Activated CD8-positive, alpha-beta memory T cell treated with anti-CD3 and anti-CD28 coated beads for 48 hours (primary cell): ENCODE data around the gene METTL6.
"Not testable (repeated sequence)": the region's sequence is repeated elsewhere in the genome, so short reads cannot be mapped to it uniquely, and the experiment has no call there.

Source experiments
- DNase-seq, 3 experiments: peaks; one replicate each; pipeline ENCODE4 v3.0.0-alpha.2; 2020; ENCODE audit warnings: low read depth in 2 of 3, low spot score in 2 of 3

METTL6 gene

GRCh38 chr3:15427182-15427880, at the start of gene METTL6, which contains the start of gene EAF1:
Gene METTL6 (minus strand): TSS chr3:15427544. CDS start chr3:15426511, 1,033 bp downstream.
Gene EAF1 (plus strand): TSS chr3:15427598. CDS start chr3:15427780, 182 bp downstream.
- DNase-seq, result peak; percentile 67 to 73 (median 71)

- DNase-seq, result no peak
Observed at GRCh38 chr3:15476378-15476777, 49.0 kb upstream of the METTL6 start.

- no peak for DNase-seq
Observed at GRCh38 chr3:15475161-15475560, 47.8 kb upstream of the METTL6 start.

GRCh38 chr3:15471861-15472260, 44.5 kb upstream of the METTL6 start:
- DNase-seq, result no peak

GRCh38 chr3:15470849-15471248, 43.5 kb upstream of the METTL6 start:
- no peak for DNase-seq

- no peak for DNase-seq
Observed at GRCh38 chr3:15470261-15470660, 42.9 kb upstream of the METTL6 start.

GRCh38 chr3:15467227-15468181, 40.2 kb upstream of the METTL6 start:
- DNase-seq, result no peak

GRCh38 chr3:15465876-15466585, 38.7 kb upstream of the METTL6 start:
- DNase-seq, result no peak

- no peak for DNase-seq
Observed at GRCh38 chr3:15462451-15462850, 35.1 kb upstream of the METTL6 start.

- DNase-seq, result no peak
Observed at GRCh38 chr3:15460891-15461531, 33.7 kb upstream of the METTL6 start.

- no peak for DNase-seq
Observed at GRCh38 chr3:15458212-15458780, 31.0 kb upstream of the METTL6 start.

- DNase-seq, result not testable (repeated sequence)
Observed at GRCh38 chr3:15456915-15457314, 29.6 kb upstream of the METTL6 start.

- no peak for DNase-seq
Observed at GRCh38 chr3:15456321-15456720, 29.0 kb upstream of the METTL6 start.

GRCh38 chr3:15455756-15456155, 28.4 kb upstream of the METTL6 start:
- DNase-seq, result no peak

- no peak for DNase-seq
Observed at GRCh38 chr3:15454965-15455364, 27.6 kb upstream of the METTL6 start.

GRCh38 chr3:15453991-15454625, 26.8 kb upstream of the METTL6 start:
- no peak for DNase-seq

- no peak for DNase-seq
Observed at GRCh38 chr3:15453501-15453900, 26.2 kb upstream of the METTL6 start.

- DNase-seq, result no peak
Observed at GRCh38 chr3:15452961-15453360, 25.6 kb upstream of the METTL6 start.

- no peak for DNase-seq
Observed at GRCh38 chr3:15452156-15452555, 24.8 kb upstream of the METTL6 start.
